ENCODE measurements around the gene RDH8. TPM values are rescaled to one million over a fixed set of nuclear protein-coding genes. Genes with fewer than 3 reads are reported as not detected.

Gene RDH8
- polyA plus RNA-seq, 1 donor (not counting 4 experiments of a cell fraction or from before 2014, with no cell fraction given): not detected

- dilution Hi-C loops (cut with MboI; ENCODE audit: extremely low pct_ligation_motif_present, low sequenced_read_pairs): no loop called here
- Histone ChIP-seq H2AFZ (ENCODE audit: control insufficient read depth, low read length) (no peak overlapping the region), H3K79me2 (ENCODE audit: control insufficient read depth, insufficient read depth, low read length) (no peaks in the 10 kb centered on the region), H3K4me2 (ENCODE audit: control insufficient read depth, extremely low read depth, insufficient read depth, low read depth, low read length) (no peak overlapping the region), H3K9me1 (ENCODE audit: control insufficient read depth, extremely low read depth, insufficient read depth, low read length) (no peaks in the 10 kb centered on the region), H3K4me3 (ENCODE audit: control insufficient read depth in 2 of 3, extremely low read depth in 1 of 3, insufficient read depth in 2 of 3, low read depth in 1 of 3, low read length in 3 of 3) (no peak overlapping the region), H3K36me3 (ENCODE audit: control insufficient read depth in 2 of 2, extremely low read depth in 1 of 2, insufficient read depth in 2 of 2, low read length in 2 of 2) (no peaks in the 10 kb centered on the region), H3K27me3 (ENCODE audit: control insufficient read depth, extremely low read depth, insufficient read depth, low read length) (no peaks in the 10 kb centered on the region), H3K27ac (ENCODE audit: control insufficient read depth, insufficient read depth, low read length) (no peak overlapping the region), H3K9me3 (ENCODE audit: control insufficient read depth, low read depth, low read length) (no peaks in the 10 kb centered on the region), H4K20me1 (ENCODE audit: control insufficient read depth, extremely low read depth, insufficient read depth, low read length) (no peaks in the 10 kb centered on the region), H3K4me1 (ENCODE audit: control insufficient read depth, extremely low read depth, insufficient read depth, low read length) (peaks cover 5% of the 10 kb centered on the region), H3K9ac (ENCODE audit: control insufficient read depth, extremely low read depth, insufficient read depth, low read length) (no peak overlapping the region)
- TF ChIP-seq CTCF (optimal IDR thresholded peaks at IDR 0.05 in 1 of 3, IDR thresholded peaks at IDR 0.05 in 1 of 3, conservative IDR thresholded peaks at IDR 0.05 in 1 of 3; ENCODE audit: extremely low read depth in 1 of 3, insufficient read depth in 2 of 3, low read length in 3 of 3): no peak
- TF ChIP-seq EZH2 (IDR thresholded peaks at IDR 0.05; ENCODE audit: low read length): no peak
- DNase-seq (ENCODE audit: low read depth, low spot score) (no peak), FAIRE-seq (no peak)
These were observed 6.0 kb downstream of the RDH8 start for GRCh38 chr19:10019246-10019645.

- FAIRE-seq: no peak
- Histone ChIP-seq H4K20me1 (ENCODE audit: control insufficient read depth, extremely low read depth, insufficient read depth, low read length) (no peaks in the 10 kb centered on the region), H3K4me2 (ENCODE audit: control insufficient read depth, extremely low read depth, insufficient read depth, low read depth, low read length) (no peak overlapping the region), H3K79me2 (ENCODE audit: control insufficient read depth, insufficient read depth, low read length) (no peaks in the 10 kb centered on the region), H3K9ac (ENCODE audit: control insufficient read depth, extremely low read depth, insufficient read depth, low read length) (no peak overlapping the region), H3K27ac (ENCODE audit: control insufficient read depth, insufficient read depth, low read length) (no peak overlapping the region), H3K9me1 (ENCODE audit: control insufficient read depth, extremely low read depth, insufficient read depth, low read length) (no peaks in the 10 kb centered on the region), H3K27me3 (ENCODE audit: control insufficient read depth, extremely low read depth, insufficient read depth, low read length) (no peaks in the 10 kb centered on the region), H3K36me3 (ENCODE audit: control insufficient read depth in 2 of 2, extremely low read depth in 1 of 2, insufficient read depth in 2 of 2, low read length in 2 of 2) (no peaks in the 10 kb centered on the region), H3K9me3 (ENCODE audit: control insufficient read depth, low read depth, low read length) (no peaks in the 10 kb centered on the region), H2AFZ (ENCODE audit: control insufficient read depth, low read length) (no peak overlapping the region), H3K4me1 (ENCODE audit: control insufficient read depth, extremely low read depth, insufficient read depth, low read length) (peaks cover 5% of the 10 kb centered on the region), H3K4me3 (ENCODE audit: control insufficient read depth in 2 of 3, extremely low read depth in 1 of 3, insufficient read depth in 2 of 3, low read depth in 1 of 3, low read length in 3 of 3) (no peak overlapping the region)
- no peak for DNase-seq (ENCODE audit: low read depth, low spot score)
- dilution Hi-C loops (cut with MboI; ENCODE audit: extremely low pct_ligation_motif_present, low sequenced_read_pairs): no loop called here
- no peak for TF ChIP-seq EZH2 (IDR thresholded peaks at IDR 0.05; ENCODE audit: low read length)
- no peak for TF ChIP-seq CTCF (optimal IDR thresholded peaks at IDR 0.05 in 1 of 3, IDR thresholded peaks at IDR 0.05 in 1 of 3, conservative IDR thresholded peaks at IDR 0.05 in 1 of 3; ENCODE audit: extremely low read depth in 1 of 3, insufficient read depth in 2 of 3, low read length in 3 of 3)
These were observed 7.6 kb downstream of the RDH8 start for GRCh38 chr19:10020851-10021250.

Data from keratinocyte (primary cell).